H1 (cell line): ENCODE results near the gene SIM2. TPM values are rescaled to one million over a fixed set of nuclear protein-coding genes. Genes with fewer than 3 reads are reported as not detected.

Experiments used
- CTCF ChIA-PET: fragments of 300-600 bp; sonication (Branson Sonifier 250); formaldehyde crosslinking; loops from one replicate; lab custom pipeline; 2021; ENCODE audit not compliant: partially characterized antibody; lab: Charles Lee
- POLR2A ChIA-PET: fragments of 300-600 bp; sonication (Branson Sonifier 250); formaldehyde crosslinking; loops from one replicate; lab custom pipeline; 2021; ENCODE audit warnings: inconsistent platforms; ENCODE audit not compliant: partially characterized antibody; lab: Charles Lee
- DNase-seq, 2 experiments: peaks; one replicate each; pipeline versions ENCODE4 v3.0.0 to v3.0.0-alpha.2; 2010 to 2022; ENCODE audit warnings: low spot score in 2 of 2, low read depth in 1 of 2, mixed read lengths in 1 of 2
- FAIRE-seq: peaks from 2 replicates; lab custom pipeline; 2011; peaks lifted over from hg19 to GRCh38; lab: Jason Lieb, UNC
- H2AFZ ChIP-seq: 2 replicates; pipeline ENCODE4 v1.8.1; 2012; ENCODE audit warnings: low read length, inconsistent platforms
- H2AK5ac ChIP-seq: 2 replicates; pipeline ENCODE4 v1.6.1; 2013; ENCODE audit warnings: low read depth, low read length
- H2BK120ac ChIP-seq: replicated peaks from 2 replicates; pipeline ENCODE3; 2013; ENCODE audit warnings: low read depth, low read length, inconsistent platforms
- H2BK12ac ChIP-seq: 2 replicates; pipeline ENCODE4 v1.6.1; 2013; ENCODE audit warnings: low read depth, low read length
- H2BK15ac ChIP-seq: 2 replicates; pipeline ENCODE4 v1.6.1; 2013; ENCODE audit warnings: low read length
- H2BK20ac ChIP-seq: 2 replicates; pipeline ENCODE4 v1.6.1; 2013; ENCODE audit warnings: low read length
- H2BK5ac ChIP-seq: 2 replicates; pipeline ENCODE4 v1.6.1; 2013; ENCODE audit warnings: low read depth, low read length
- H3K14ac ChIP-seq: 2 replicates; pipeline ENCODE4 v1.6.1; 2013; ENCODE audit warnings: inconsistent platforms; ENCODE audit not compliant: insufficient read length
- H3K18ac ChIP-seq: 2 replicates; pipeline ENCODE4 v1.6.1; 2013; ENCODE audit warnings: low read length; ENCODE audit errors: extremely low read depth
- H3K23ac ChIP-seq: 2 replicates; pipeline ENCODE4 v1.6.1; 2013; ENCODE audit warnings: inconsistent platforms; ENCODE audit not compliant: insufficient read length
- H3K23me2 ChIP-seq: 2 replicates; pipeline ENCODE4 v1.6.1; 2013; ENCODE audit warnings: low read depth, low read length
- H3K27ac ChIP-seq: 2 replicates; pipeline ENCODE4 v1.6.1; 2011; ENCODE audit warnings: low read depth, low read length, inconsistent platforms
- H3K27me3 ChIP-seq, 4 experiments: replicated peaks in 1 of 4; 1 replicate in 1 of 4; 2 replicates in 3 of 4; pipeline versions ENCODE4 v1.6.1 to v1.8.1; 2011 to 2013; ENCODE audit warnings: low read length in 3 of 4, mild to moderate bottlenecking in 3 of 4, inconsistent platforms in 2 of 4, mixed read lengths in 2 of 4, moderate library complexity in 1 of 4; ENCODE audit not compliant: control insufficient read depth in 3 of 4, insufficient read depth in 3 of 4; ENCODE audit errors: extremely low read depth in 1 of 4
- H3K36me3 ChIP-seq, 4 experiments: 2 replicates each; pipeline versions ENCODE4 v1.6.1 to v1.8.1; 2011 to 2013; ENCODE audit warnings: mild to moderate bottlenecking in 4 of 4, low read length in 3 of 4, moderate library complexity in 2 of 4, control low read depth in 1 of 4, inconsistent platforms in 1 of 4; ENCODE audit not compliant: insufficient read depth in 4 of 4, control insufficient read depth in 2 of 4
- H3K4ac ChIP-seq: replicated peaks from 2 replicates; pipeline ENCODE3; 2013; ENCODE audit warnings: low read length, low read depth, mixed read lengths, inconsistent platforms; ENCODE audit not compliant: insufficient read length
- H3K4me1 ChIP-seq, 4 experiments: replicated peaks in 1 of 4; 1 replicate in 1 of 4; 2 replicates in 3 of 4; pipeline versions ENCODE4 v1.6.1 to v1.8.1; 2011 to 2013; ENCODE audit warnings: low read length in 3 of 4, inconsistent platforms in 2 of 4, mixed read lengths in 1 of 4; ENCODE audit not compliant: insufficient read depth in 4 of 4, control insufficient read depth in 3 of 4
- H3K4me2 ChIP-seq, 2 experiments: 2 replicates each; pipeline versions ENCODE4 v1.6.1 to v1.8.1; 2011 to 2013; ENCODE audit warnings: low read depth in 2 of 2, low read length in 2 of 2, control low read depth in 1 of 2, inconsistent platforms in 1 of 2, mild to moderate bottlenecking in 1 of 2; ENCODE audit not compliant: insufficient read depth in 1 of 2
- H3K4me3 ChIP-seq, 4 experiments: fragments of 200-600, 300-600 bp in 1 of 4; sonication (generic), shearing (Covaris generic), sonication (Bioruptor Twin) in 1 of 4; 2 replicates each; pipeline versions ENCODE4 v1.5.1 to v1.8.1; 2011 to 2016; ENCODE audit warnings: low read length in 4 of 4, low read depth in 3 of 4, control low read depth in 2 of 4, inconsistent platforms in 2 of 4, mild to moderate bottlenecking in 2 of 4, mixed read lengths in 1 of 4, moderate library complexity in 1 of 4; ENCODE audit not compliant: insufficient read depth in 2 of 4; ENCODE audit errors: extremely low read depth in 1 of 4
- H3K56ac ChIP-seq: replicated peaks from 2 replicates; pipeline ENCODE3; 2013; ENCODE audit warnings: low read depth, mild to moderate bottlenecking, mixed read lengths, low read length, inconsistent platforms; ENCODE audit not compliant: insufficient read length
- H3K79me1 ChIP-seq: 2 replicates; pipeline ENCODE4 v1.6.1; 2013; ENCODE audit warnings: low read depth, low read length, control low read depth
- H3K79me2 ChIP-seq, 2 experiments: 2 replicates each; pipeline versions ENCODE4 v1.6.1 to v1.8.1; 2012 to 2013; ENCODE audit warnings: low read length in 2 of 2, mild to moderate bottlenecking in 2 of 2, inconsistent platforms in 1 of 2; ENCODE audit not compliant: insufficient read depth in 2 of 2, control insufficient read depth in 1 of 2
- H3K9ac ChIP-seq, 4 experiments: replicated peaks in 1 of 4; 1 replicate in 1 of 4; 2 replicates in 3 of 4; pipeline versions ENCODE4 v1.6.1 to v1.8.1; 2011 to 2013; ENCODE audit warnings: low read depth in 3 of 4, low read length in 3 of 4, control low read depth in 2 of 4, mild to moderate bottlenecking in 2 of 4, moderate library complexity in 2 of 4, inconsistent platforms in 1 of 4; ENCODE audit errors: extremely low read depth in 1 of 4
- H3K9me3 ChIP-seq, 2 experiments: 2 replicates each; pipeline versions ENCODE4 v1.6.1 to v1.8.1; 2012 to 2013; ENCODE audit warnings: mild to moderate bottlenecking in 2 of 2, moderate library complexity in 2 of 2, control low read depth in 1 of 2, inconsistent platforms in 1 of 2, low read depth in 1 of 2, low read length in 1 of 2, mixed read lengths in 1 of 2; ENCODE audit not compliant: insufficient read depth in 2 of 2
- H4K20me1 ChIP-seq, 2 experiments: replicated peaks in 1 of 2; 2 replicates each; pipeline versions ENCODE3 to v1.8.1; 2011 to 2013; ENCODE audit warnings: inconsistent platforms in 2 of 2, low read length in 2 of 2, mild to moderate bottlenecking in 1 of 2; ENCODE audit not compliant: insufficient read depth in 2 of 2, control insufficient read depth in 1 of 2
- H4K5ac ChIP-seq: 2 replicates; pipeline ENCODE4 v1.6.1; 2013; ENCODE audit warnings: low read length, low read depth, mixed read lengths, inconsistent platforms; ENCODE audit not compliant: insufficient read length
- H4K8ac ChIP-seq: 2 replicates; pipeline ENCODE4 v1.8.0; 2013; ENCODE audit warnings: mild to moderate bottlenecking, moderate library complexity, low read length, inconsistent platforms; ENCODE audit not compliant: insufficient read depth; ENCODE audit errors: extremely low read depth
- H4K91ac ChIP-seq: replicated peaks from 2 replicates; pipeline ENCODE3; 2013; ENCODE audit warnings: low read length, mixed read lengths, inconsistent platforms; ENCODE audit not compliant: insufficient read length
- ATF2 ChIP-seq: IDR thresholded peaks from 2 replicates; pipeline ENCODE4 v1.6.1; 2012; ENCODE audit warnings: low read length, inconsistent platforms
- CREB1 ChIP-seq: IDR thresholded peaks from 2 replicates; pipeline ENCODE4 v1.6.1; 2012; ENCODE audit warnings: inconsistent platforms
- JUND ChIP-seq: IDR thresholded peaks from 2 replicates; pipeline ENCODE4 v1.6.1; 2011; ENCODE audit warnings: mild to moderate bottlenecking, improper control_type of control experiment, low read length
- KDM5A ChIP-seq: fragments of 200-600 bp; IDR thresholded peaks from 2 replicates; pipeline ENCODE4 v1.7.1; 2012; ENCODE audit warnings: mild to moderate bottlenecking, low read length, inconsistent platforms, mixed read lengths
- POLR2AphosphoS5 ChIP-seq: IDR thresholded peaks from 2 replicates; pipeline ENCODE4 v1.6.1; 2011; ENCODE audit warnings: low read depth, low read length
- RAD21 ChIP-seq, 2 experiments: IDR thresholded peaks in 1 of 2; conservative IDR thresholded peaks in 1 of 2; 2 replicates each; pipeline ENCODE4 v1.6.1; 2011; ENCODE audit warnings: low read depth in 2 of 2, low read length in 2 of 2, improper control_type of control experiment in 1 of 2, inconsistent platforms in 1 of 2, mild to moderate bottlenecking in 1 of 2, moderate library complexity in 1 of 2
- RNF2 ChIP-seq: fragments of 200-900, 300-1000 bp; sonication (generic); IDR thresholded peaks from 2 replicates; pipeline ENCODE4 v1.7.1; 2016; ENCODE audit warnings: borderline replicate concordance, low read depth, mild to moderate bottlenecking, antibody characterized with exemption, low read length; ENCODE audit not compliant: poor library complexity, severe bottlenecking; ENCODE audit errors: missing control alignments
- SAP30 ChIP-seq: fragments of 300-600 bp; sonication (generic); IDR thresholded peaks from 2 replicates; pipeline ENCODE4 v1.7.1; 2012; ENCODE audit warnings: low read length, moderate library complexity, mild to moderate bottlenecking, inconsistent platforms; ENCODE audit not compliant: insufficient read depth, insufficient replicate concordance
- SIN3A ChIP-seq, 2 experiments: IDR thresholded peaks in 1 of 2; conservative IDR thresholded peaks in 1 of 2; 2 replicates each; pipeline ENCODE4 v1.6.1; 2011 to 2012; ENCODE audit warnings: low read length in 2 of 2, improper control_type of control experiment in 1 of 2, low read depth in 1 of 2, mild to moderate bottlenecking in 1 of 2
- SP2 ChIP-seq: IDR thresholded peaks from 2 replicates; pipeline ENCODE4 v1.6.1; 2012; ENCODE audit warnings: mild to moderate bottlenecking, low read length, inconsistent platforms
- TBP ChIP-seq: IDR thresholded peaks from 2 replicates; pipeline ENCODE4 v1.6.1; 2011; ENCODE audit warnings: low read depth, low read length, improper control_type of control experiment
- WGBS, 2 experiments: shearing (Covaris generic) in 1 of 2; methylation state at CpG; one replicate each; pipeline versions ENCODE4 v1.1.6 to v1.1.7; 2013 to 2015; ENCODE audit warnings: low lambda C conversion rate in 2 of 2, mixed read lengths in 2 of 2, inconsistent platforms in 1 of 2, low coverage in 1 of 2, missing lambda C conversion rate in 1 of 2; ENCODE audit not compliant: insufficient replicate concordance in 2 of 2, insufficient coverage in 1 of 2, insufficient read length in 1 of 2; ENCODE audit errors: extremely low coverage in 1 of 2, missing lambda C conversion rate in 1 of 2; 5-methylcytosine and 5-hydroxymethylcytosine counted together
- polyA plus RNA-seq, 7 experiments: library from polyadenylated mRNA; depleted of rRNA in 3 of 7; stranded (reverse) in 5 of 7; unstranded in 2 of 7; fragments of >200 nt in 5 of 7; fragments of 200-250 nt in 2 of 7; gene quantifications; 1 replicate in 5 of 7; 2 replicates in 1 of 7; 4 replicates in 1 of 7; pipeline versions ENCODE4 v1.2.1 to v1.2.3, GENCODE V29; 2011 to 2013; ENCODE audit warnings: missing spikeins in 2 of 7, mixed read lengths in 2 of 7
- total RNA-seq: library from RNA; stranded (reverse); fragmentation: NEBNext Ultra II Directional; extraction: Animal tissue kit (Norgen Biotek cat#: 25700); gene quantifications from 2 replicates; pipeline ENCODE4 v1.2.1, GENCODE V29; 2021

Gene SIM2
- total and polyA plus RNA-seq, 2 of the 8 experiments (the other 6 are each of a cell fraction or from before 2014, with no cell fraction given), result 0.05 to 0.26 TPM

GRCh38 chr21:36741506-36741905, 42.6 kb downstream of the SIM2 start:
- no peaks in the 10 kb centered on the region for H3K36me3 ChIP-seq
- no peak overlapping the region for H2BK120ac ChIP-seq
- H3K18ac ChIP-seq, result no peak overlapping the region
- H3K23ac ChIP-seq, result no peak overlapping the region
- POLR2A ChIA-PET, result no interaction called here
- H2BK5ac ChIP-seq, result no peak overlapping the region
- H3K27ac ChIP-seq, result no peak overlapping the region
- no peaks in the 10 kb centered on the region for H3K23me2 ChIP-seq
- no peak overlapping the region for H3K14ac ChIP-seq
- H3K56ac ChIP-seq, result no peak overlapping the region
- H3K4ac ChIP-seq, result no peak overlapping the region
- H2BK20ac ChIP-seq, result no peak overlapping the region
- no peak overlapping the region for H4K91ac ChIP-seq
- no peaks in the 10 kb centered on the region for H3K79me2 ChIP-seq
- H2BK12ac ChIP-seq, result no peak overlapping the region
- no peak overlapping the region for H2AK5ac ChIP-seq
- FAIRE-seq (no peak), DNase-seq (no peak)
- H2BK15ac ChIP-seq, result no peak overlapping the region
- no peak overlapping the region for H3K4me2 ChIP-seq
- peaks cover 0 to 3% (median under 1%) of the 10 kb centered on the region in 4 experiments; a peak in 1 of 7 replicates for H3K4me1 ChIP-seq
- no peak overlapping the region for H3K4me3 ChIP-seq
- H4K5ac ChIP-seq, result no peak overlapping the region
- H4K20me1 ChIP-seq, result no peaks in the 10 kb centered on the region
- H3K79me1 ChIP-seq, result no peaks in the 10 kb centered on the region
- H3K9ac ChIP-seq, result no peak overlapping the region
- peaks cover 0 to under 1% (median 0%) of the 10 kb centered on the region in 4 experiments; a peak in 3 of 7 replicates for H3K27me3 ChIP-seq
- no peak overlapping the region for H2AFZ ChIP-seq
- H3K9me3 ChIP-seq, result no peaks in the 10 kb centered on the region
- H4K8ac ChIP-seq, result no peak overlapping the region
- CTCF ChIA-PET, result interaction anchor here (1.0 to 1.2 kb wide), 2 partner anchors 14 to 113 kb away, joined by 3 to 5 read pairs; no protein-coding TSS in a partner anchor
- WGBS, 2 experiments, result 89% methylated on average over 21 of the region's 21 CpGs; no CpG with 5 or more reads in 1 of the 2 experiments
- TF ChIP-seq POLR2AphosphoS5, result no peak
- TF ChIP-seq JUND, result no peak
- TF ChIP-seq CREB1, result no peak
- no peak for TF ChIP-seq SIN3A (conservative IDR thresholded peaks at IDR 0.05 in 1 of 2, IDR thresholded peaks at IDR 0.05 in 1 of 2; ENCODE audit: low read depth in 1 of 2, low read length in 2 of 2)
- TF ChIP-seq TBP, result no peak
- TF ChIP-seq RNF2, result no peak
- TF ChIP-seq RAD21 (IDR thresholded peaks at IDR 0.05 in 1 of 2, conservative IDR thresholded peaks at IDR 0.05 in 1 of 2; ENCODE audit: low read depth in 2 of 2, low read length in 2 of 2), result no peak
- TF ChIP-seq SAP30, result no peak
- TF ChIP-seq SP2, result no peak
- no peak for TF ChIP-seq ATF2
- no peak for TF ChIP-seq KDM5A
